Uterus (tissue), 4 donors: ENCODE measurements around the gene ADM. TPM values are rescaled to one million over a fixed set of nuclear protein-coding genes. Genes with fewer than 3 reads are reported as not detected.

Experiments
- DNase-seq, 2 donors: peaks; one replicate each; pipeline ENCODE4 v3.0.0-alpha.2; 2019 to 2020
- H3K27ac ChIP-seq, 2 donors: fragments of 200-600 bp; sonication (generic); 1 replicate in 1 of 2; 2 replicates in 1 of 2; pipeline ENCODE4 v1.5.1; 2016 to 2018
- H3K27me3 ChIP-seq, 2 donors: fragments of 200-600 bp; sonication (generic); one replicate each; pipeline ENCODE4 v1.5.1; 2018 to 2019; ENCODE audit warnings: control low read depth in 1 of 2
- H3K36me3 ChIP-seq, 2 donors: fragments of 200-600 bp; sonication (generic); one replicate each; pipeline ENCODE4 v1.5.1; 2019; ENCODE audit warnings: control low read depth in 1 of 2
- H3K4me1 ChIP-seq, 2 donors: fragments of 200-600 bp; sonication (generic); one replicate each; pipeline ENCODE4 v1.5.1; 2018 to 2019; ENCODE audit warnings: control low read depth in 1 of 2
- H3K4me3 ChIP-seq, 2 donors: fragments of 200-600 bp; sonication (generic); 1 replicate in 1 of 2; 2 replicates in 1 of 2; pipeline ENCODE4 v1.5.1; 2018 to 2019; ENCODE audit warnings: mild to moderate bottlenecking in 1 of 2
- H3K9me3 ChIP-seq, 2 donors: fragments of 200-600 bp; sonication (generic); one replicate each; pipeline ENCODE4 v1.5.1; 2019; ENCODE audit warnings: control low read depth in 1 of 2
- CTCF ChIP-seq, 4 experiments: fragments of 200-600 bp in 2 of 4; fragments of 450-650 bp in 2 of 4; sonication (generic) in 2 of 4; IDR thresholded peaks; one replicate each; pipeline ENCODE4 v1.5.1; 2016 to 2019; ENCODE audit warnings: antibody characterized with exemption in 4 of 4, mild to moderate bottlenecking in 2 of 4, moderate library complexity in 1 of 4
- POLR2A ChIP-seq, 2 donors: fragments of 450-650 bp; IDR thresholded peaks; one replicate each; pipeline ENCODE4 v1.6.1; 2016; ENCODE audit warnings: antibody characterized with exemption in 2 of 2, mild to moderate bottlenecking in 1 of 2, moderate library complexity in 1 of 2
- intact Hi-C: fragments of 100-400 bp; cut with DNase I; formaldehyde crosslinking; loops from one replicate; pipeline ENCODE4 v1.15.1; 2023; ENCODE audit warnings: low total_unique reads
- total RNA-seq, 4 donors: library from RNA; depleted of rRNA in 3 of 4; stranded (reverse); fragments of >200 nt in 3 of 4; gene quantifications; one replicate each; pipeline versions ENCODE4 v1.1.0 to v1.2.4, GENCODE V29; 2014 to 2023
- donor health status: DM: yes; HTN: yes; CAD: no.

ADM gene
- total RNA-seq, 4 donors from 2014 or later: 27.9 to 151 (median 47.2) TPM

GRCh38 chr11:10272132-10272531 is 32.7 kb upstream of the ADM start:
- H3K27ac ChIP-seq: no peak overlapping the region
- TF ChIP-seq CTCF (IDR thresholded peaks at IDR 0.05) (no peak), POLR2A (IDR thresholded peaks at IDR 0.05) (no peak)
- intact Hi-C loops: no loop called here
- no peaks in the 10 kb centered on the region for H3K36me3 ChIP-seq
- H3K9me3 ChIP-seq: no peaks in the 10 kb centered on the region
- DNase-seq: no peak
- no peak overlapping the region for H3K4me3 ChIP-seq
- H3K4me1 ChIP-seq: no peaks in the 10 kb centered on the region
- no peaks in the 10 kb centered on the region for H3K27me3 ChIP-seq

GRCh38 chr11:10273738-10274137 is 31.1 kb upstream of the ADM start:
- no peak overlapping the region for H3K4me3 ChIP-seq
- intact Hi-C loops: no loop called here

GRCh38 chr11:10274726-10275125 is 30.1 kb upstream of the ADM start:
- Histone ChIP-seq H3K4me3 (no peak overlapping the region), H3K9me3 (no peaks in the 10 kb centered on the region), H3K27ac (peak overlapping the region in 1 of 2 donors; percentile 1), H3K36me3 (no peaks in the 10 kb centered on the region), H3K27me3 (no peaks in the 10 kb centered on the region), H3K4me1 (no peaks in the 10 kb centered on the region)
- intact Hi-C loops: no loop called here
- no peak for TF ChIP-seq POLR2A (IDR thresholded peaks at IDR 0.05)
- TF ChIP-seq CTCF (IDR thresholded peaks at IDR 0.05): no peak
- DNase-seq: no peak

More at GRCh38 chr11:10273738-10274137, 31.1 kb upstream of the ADM start:
- Histone ChIP-seq H3K36me3 (no peaks in the 10 kb centered on the region), H3K4me1 (no peaks in the 10 kb centered on the region), H3K9me3 (no peaks in the 10 kb centered on the region), H3K27me3 (no peaks in the 10 kb centered on the region), H3K27ac (peak overlapping the region; percentile 44 to 55)
- TF ChIP-seq CTCF (IDR thresholded peaks at IDR 0.05): no peak
- TF ChIP-seq POLR2A (IDR thresholded peaks at IDR 0.05): no peak
- DNase-seq: no peak

- intact Hi-C loops: no loop called here
- no peak overlapping the region for H3K27ac ChIP-seq
- TF ChIP-seq CTCF (IDR thresholded peaks at IDR 0.05): no peak
- TF ChIP-seq POLR2A (IDR thresholded peaks at IDR 0.05): no peak
- no peaks in the 10 kb centered on the region for H3K4me1 ChIP-seq
- H3K9me3 ChIP-seq: no peaks in the 10 kb centered on the region
- no peaks in the 10 kb centered on the region for H3K27me3 ChIP-seq
- H3K36me3 ChIP-seq: no peaks in the 10 kb centered on the region
- no peak overlapping the region for H3K4me3 ChIP-seq
- DNase-seq: no peak
Observed at GRCh38 chr11:10275714-10276113, 29.2 kb upstream of the ADM start.

- H3K27me3 ChIP-seq: no peaks in the 10 kb centered on the region
- no peaks in the 10 kb centered on the region for H3K36me3 ChIP-seq
- no peak for TF ChIP-seq POLR2A (IDR thresholded peaks at IDR 0.05)
- no peak for TF ChIP-seq CTCF (IDR thresholded peaks at IDR 0.05)
- no peak overlapping the region for H3K4me3 ChIP-seq
- no peaks in the 10 kb centered on the region for H3K4me1 ChIP-seq
- H3K9me3 ChIP-seq: no peaks in the 10 kb centered on the region
- intact Hi-C loops: no loop called here
- DNase-seq: no peak
- no peak overlapping the region for H3K27ac ChIP-seq
Observed at GRCh38 chr11:10282117-10282516, 22.8 kb upstream of the ADM start.
